Measurements from ENCODE around the gene COL19A1.

The COL19A1 gene

GRCh38 chr6:70175770-70176169 lies 309.4 kb downstream of the COL19A1 start:
- no peak for DNase-seq

- no peak for DNase-seq
Observed at GRCh38 chr6:70176842-70177550, 310.6 kb downstream of the COL19A1 start.

- DNase-seq: no peak
Observed at GRCh38 chr6:70180183-70180900, 314.0 kb downstream of the COL19A1 start.

- DNase-seq: no peak
Observed at GRCh38 chr6:70180901-70181599, 314.7 kb downstream of the COL19A1 start.

DNA sequence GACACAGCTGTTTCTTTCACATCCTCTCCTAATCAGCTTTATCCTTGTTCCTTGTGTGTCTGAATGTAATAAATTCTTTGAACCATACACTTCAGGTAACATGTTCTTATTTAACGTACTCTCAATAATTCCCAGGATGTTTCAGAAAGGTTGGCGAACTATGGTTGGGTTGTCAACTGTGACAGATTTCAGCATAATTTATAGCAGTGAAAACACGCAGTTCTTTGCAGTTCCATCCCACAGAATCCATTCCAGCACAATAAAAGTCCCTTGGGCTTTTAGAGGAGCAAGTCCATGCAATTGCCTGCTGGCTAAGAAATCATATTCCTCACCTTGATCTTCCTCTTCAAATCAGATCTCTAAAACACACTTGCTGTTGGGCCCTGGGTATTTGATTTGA lies 317.2 kb downstream of the COL19A1 start:
- no peak for DNase-seq

GRCh38 chr6:70184723-70185122 lies 318.4 kb downstream of the COL19A1 start:
- DNase-seq: no peak

DNA sequence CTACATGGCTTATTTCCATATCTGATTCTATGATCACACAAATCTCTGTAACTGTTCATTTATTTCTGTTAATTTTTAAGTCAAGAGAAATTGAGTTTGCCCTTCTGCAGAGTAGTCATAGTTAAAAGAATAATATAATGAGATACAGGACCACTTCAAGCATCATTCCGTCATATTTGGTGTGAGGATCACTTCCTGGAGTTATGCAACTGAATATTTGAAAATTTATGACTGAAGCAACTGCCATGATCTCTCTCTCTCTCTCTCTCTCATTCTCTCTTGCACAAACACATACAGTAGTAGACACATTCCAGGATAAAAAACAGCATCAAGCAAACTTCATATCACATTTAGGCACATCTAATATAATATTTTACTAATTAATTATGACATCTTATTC lies 320.1 kb downstream of the COL19A1 start:
- DNase-seq: no peak

GRCh38 chr6:70188202-70188601 lies 321.8 kb downstream of the COL19A1 start:
- DNase-seq: no peak

DNA sequence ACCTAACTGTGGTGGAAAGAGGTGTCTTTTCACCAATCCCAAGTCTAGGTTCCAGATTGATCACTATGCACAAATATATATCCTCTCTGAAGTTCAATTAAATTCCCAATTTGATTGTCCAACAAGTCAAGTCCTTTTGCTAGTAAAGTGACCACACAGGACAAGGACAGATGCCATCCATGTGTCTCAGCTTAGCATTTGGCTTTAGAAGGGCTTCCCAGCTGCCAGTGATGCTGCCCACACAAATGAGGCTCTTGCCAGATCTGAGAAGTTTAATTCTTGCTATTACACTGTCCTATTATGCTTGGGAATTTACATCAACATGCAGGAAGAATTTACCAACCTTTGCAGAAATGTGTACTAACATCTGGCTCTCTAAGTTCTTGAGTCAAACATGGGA lies 328.1 kb downstream of the COL19A1 start:
- DNase-seq: no peak

GRCh38 chr6:70196531-70196930 lies 330.2 kb downstream of the COL19A1 start:
- DNase-seq: no peak

DNA sequence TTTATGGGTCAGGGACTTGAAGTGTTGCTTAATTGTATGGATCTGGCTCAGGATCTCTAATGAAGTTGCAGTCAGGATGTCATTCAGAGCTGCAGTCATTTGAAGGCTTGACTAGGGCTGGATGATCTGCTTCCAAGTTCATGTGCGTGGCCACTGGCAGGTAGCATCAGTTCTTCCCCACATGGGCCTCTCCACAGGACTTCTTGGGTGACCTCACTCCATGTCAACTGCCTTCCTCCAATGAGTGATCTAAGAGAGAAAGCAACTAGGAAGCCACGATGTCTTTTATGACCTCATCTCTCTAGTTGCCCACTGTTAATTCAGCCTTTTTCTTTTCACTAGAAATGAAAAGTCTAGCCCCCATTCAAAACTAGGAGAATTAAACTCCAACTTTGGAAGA lies 332.4 kb downstream of the COL19A1 start:
- no peak for DNase-seq

GRCh38 chr6:70208235-70208790 lies 342.0 kb downstream of the COL19A1 start:
- DNase-seq: no peak

DNA sequence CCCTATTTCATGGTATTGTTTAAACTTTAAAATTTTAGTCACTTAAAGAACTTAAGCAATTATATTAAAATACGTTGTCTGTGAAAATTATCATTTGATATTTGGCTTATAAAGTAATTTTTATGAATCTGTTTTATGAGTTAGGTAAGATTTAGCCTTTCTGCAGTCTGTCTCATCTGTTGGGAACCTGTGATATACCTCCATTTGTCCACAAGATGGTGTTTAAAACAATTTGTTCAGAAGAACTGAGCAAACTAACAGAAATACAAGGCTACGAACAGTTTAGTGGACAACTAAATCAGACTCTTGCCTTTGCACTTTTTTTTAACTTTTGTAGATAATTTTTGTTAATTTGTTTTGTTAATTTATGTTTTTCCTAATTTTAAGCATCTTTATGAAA lies 344.1 kb downstream of the COL19A1 start:
- DNase-seq: no peak

GRCh38 chr6:70215460-70216108 lies 349.2 kb downstream of the COL19A1 start:
- DNase-seq: no peak

DNA sequence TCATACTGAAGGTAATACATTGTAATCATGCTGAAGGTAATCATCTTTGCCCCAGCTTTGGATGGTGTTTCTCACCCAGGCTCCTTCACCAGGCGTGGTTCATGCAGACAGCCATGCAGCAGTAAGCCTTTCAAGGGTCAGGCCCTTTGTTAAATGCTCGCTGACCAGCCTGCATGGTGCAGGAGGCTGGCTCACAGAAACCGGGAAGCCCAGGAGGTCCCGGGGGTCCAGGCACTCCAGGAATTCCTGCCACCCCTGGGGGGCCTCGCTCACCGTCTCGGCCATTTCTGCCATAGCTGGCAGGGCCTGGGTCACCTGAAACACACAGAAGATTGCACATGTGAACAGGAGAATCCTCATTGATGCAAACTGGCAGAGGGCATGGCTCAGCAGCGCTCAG lies 350.4 kb downstream of the COL19A1 start:
- DNase-seq: no peak

- no peak for DNase-seq
Observed at GRCh38 chr6:70219943-70220613, 353.7 kb downstream of the COL19A1 start.

GRCh38 chr6:70221025-70221714 lies 354.8 kb downstream of the COL19A1 start:
- DNase-seq: no peak

GRCh38 chr6:70221715-70222438 lies 355.5 kb downstream of the COL19A1 start:
- no peak for DNase-seq

DNA sequence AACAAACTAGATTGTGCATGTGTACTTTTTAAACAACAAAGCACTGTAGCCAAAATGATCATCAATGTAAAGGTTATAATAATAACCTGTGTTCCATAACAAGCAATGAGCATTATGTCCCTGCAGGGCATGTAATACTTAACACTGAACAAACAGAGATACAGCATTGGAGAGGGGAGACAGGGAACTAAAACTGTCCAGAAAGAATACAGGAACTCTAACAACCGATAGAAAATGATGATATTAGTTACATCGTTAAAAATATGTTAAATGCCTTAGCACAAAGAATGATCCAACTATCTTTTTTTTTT lies 356.0 kb downstream of the COL19A1 start:
- no peak for DNase-seq

- DNase-seq: peak in 9 of 14 donors; percentile 3 to 51 (median 25)
Observed at GRCh38 chr6:70225055-70225454, 358.7 kb downstream of the COL19A1 start.

DNA sequence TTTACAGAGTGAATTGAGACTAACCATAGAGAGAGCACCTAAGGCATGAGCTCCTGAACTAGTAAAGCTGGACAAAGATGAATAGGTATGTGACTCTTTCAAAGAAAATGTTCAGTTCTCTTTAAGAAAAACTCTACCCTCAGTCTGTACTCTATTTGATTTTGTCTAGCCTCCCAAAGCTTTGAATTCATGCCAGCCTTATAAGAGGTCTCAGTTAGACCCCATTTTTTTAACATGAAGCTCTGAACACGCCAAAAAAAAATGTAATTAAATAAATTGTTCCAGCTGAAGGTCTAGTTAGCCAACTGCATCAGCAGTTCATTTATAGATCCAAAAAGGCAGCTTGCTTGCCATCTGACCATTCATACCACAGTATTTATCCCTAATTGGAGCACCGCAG lies 365.0 kb downstream of the COL19A1 start:
- no peak for DNase-seq

Measured in C1 segment of cervical spinal cord (tissue), 14 donors.